Bronchial epithelial cell (primary cell): ENCODE results near the gene SEPTIN7. TPM values are rescaled to one million over a fixed set of nuclear protein-coding genes. Genes with fewer than 3 reads are reported as not detected.
A peak's percentile ranks its signal among the peaks of the same experiment; 100 is the strongest.

Source experiments
- DNase-seq: peaks from one replicate; pipeline ENCODE4 v3.0.0-alpha.2; 2010; ENCODE audit warnings: low read depth
- FAIRE-seq: peaks from 2 replicates; lab custom pipeline; 2011; peaks lifted over from hg19 to GRCh38; lab: Jason Lieb, UNC
- H3K27me3 ChIP-seq: 2 replicates; pipeline ENCODE4 v1.5.1; 2011; ENCODE audit warnings: low read length; ENCODE audit not compliant: control insufficient read depth, insufficient read depth
- H3K36me3 ChIP-seq: 2 replicates; pipeline ENCODE4 v1.5.1; 2011; ENCODE audit warnings: low read length; ENCODE audit not compliant: control insufficient read depth, insufficient read depth
- H3K4me3 ChIP-seq: 2 replicates; pipeline ENCODE4 v1.5.1; 2011; ENCODE audit warnings: mild to moderate bottlenecking, low read depth, low read length, control low read depth
- total RNA-seq: library from RNA; depleted of rRNA; stranded (reverse); fragments of >200 nt; gene quantifications from 2 replicates; pipeline ENCODE4 v1.2.1, GENCODE V29; 2014
- TF ChIP-seq, protein P1 (sequence below): IDR thresholded peaks from 2 replicates; pipeline ENCODE4 v1.5.1; 2011; ENCODE audit warnings: mild to moderate bottlenecking, moderate library complexity, low read length, control low read depth, inconsistent platforms; ENCODE audit not compliant: insufficient read depth, severe bottlenecking

SEPTIN7 gene
- total RNA-seq, 1 donor from 2014 or later = 65.0 TPM

DNA sequence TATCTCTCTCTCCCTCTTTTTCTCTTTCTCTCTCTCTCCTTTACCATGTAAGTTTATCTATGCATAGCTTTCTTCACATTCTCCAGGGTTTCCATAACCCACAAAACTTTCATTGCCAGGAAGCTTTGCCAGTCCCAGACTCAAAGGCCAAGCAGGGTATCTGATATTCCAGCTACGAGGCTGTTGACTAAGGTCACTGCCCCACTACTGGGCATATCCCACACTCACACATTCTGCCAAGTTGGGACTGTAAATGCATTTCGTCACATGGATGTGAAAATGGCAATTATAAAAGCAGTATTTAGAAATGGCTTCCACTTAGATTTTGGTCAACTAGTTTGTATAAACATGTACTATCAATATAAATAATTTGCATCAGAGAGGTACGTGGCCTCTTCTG, 43.3 kb upstream of the SEPTIN7 start:
- DNase-seq (no peak), FAIRE-seq (no peak)
- no peaks in the 10 kb centered on the region for H3K36me3 ChIP-seq
- H3K27me3 ChIP-seq = no peaks in the 10 kb centered on the region
- no peak overlapping the region for H3K4me3 ChIP-seq
- TF ChIP-seq, protein P1, sequence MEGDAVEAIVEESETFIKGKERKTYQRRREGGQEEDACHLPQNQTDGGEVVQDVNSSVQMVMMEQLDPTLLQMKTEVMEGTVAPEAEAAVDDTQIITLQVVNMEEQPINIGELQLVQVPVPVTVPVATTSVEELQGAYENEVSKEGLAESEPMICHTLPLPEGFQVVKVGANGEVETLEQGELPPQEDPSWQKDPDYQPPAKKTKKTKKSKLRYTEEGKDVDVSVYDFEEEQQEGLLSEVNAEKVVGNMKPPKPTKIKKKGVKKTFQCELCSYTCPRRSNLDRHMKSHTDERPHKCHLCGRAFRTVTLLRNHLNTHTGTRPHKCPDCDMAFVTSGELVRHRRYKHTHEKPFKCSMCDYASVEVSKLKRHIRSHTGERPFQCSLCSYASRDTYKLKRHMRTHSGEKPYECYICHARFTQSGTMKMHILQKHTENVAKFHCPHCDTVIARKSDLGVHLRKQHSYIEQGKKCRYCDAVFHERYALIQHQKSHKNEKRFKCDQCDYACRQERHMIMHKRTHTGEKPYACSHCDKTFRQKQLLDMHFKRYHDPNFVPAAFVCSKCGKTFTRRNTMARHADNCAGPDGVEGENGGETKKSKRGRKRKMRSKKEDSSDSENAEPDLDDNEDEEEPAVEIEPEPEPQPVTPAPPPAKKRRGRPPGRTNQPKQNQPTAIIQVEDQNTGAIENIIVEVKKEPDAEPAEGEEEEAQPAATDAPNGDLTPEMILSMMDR = no peak

DNA sequence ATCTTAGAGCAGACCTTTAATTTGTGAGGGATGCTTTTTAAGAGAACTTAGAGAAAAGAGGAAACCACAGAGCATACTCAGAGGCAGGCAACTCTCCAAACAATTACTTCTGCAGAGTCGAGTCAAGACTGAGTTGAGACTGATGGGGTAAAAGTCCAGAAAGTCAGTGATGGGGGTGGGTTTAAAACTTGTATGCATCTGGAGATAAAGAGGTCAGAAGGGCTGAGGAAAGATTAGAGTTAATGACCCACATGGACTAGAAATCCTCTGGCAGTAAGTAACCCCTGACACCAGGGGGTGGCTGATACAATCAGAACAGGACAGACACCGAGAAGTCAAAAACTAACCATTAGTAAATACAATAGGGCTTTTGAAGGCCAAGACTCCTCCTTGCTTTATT, 42.4 kb upstream of the SEPTIN7 start:
- FAIRE-seq (no peak), DNase-seq (no peak)
- TF ChIP-seq, protein P1 = no peak
- Histone ChIP-seq H3K27me3 (no peaks in the 10 kb centered on the region), H3K36me3 (no peaks in the 10 kb centered on the region), H3K4me3 (no peak overlapping the region)

DNA sequence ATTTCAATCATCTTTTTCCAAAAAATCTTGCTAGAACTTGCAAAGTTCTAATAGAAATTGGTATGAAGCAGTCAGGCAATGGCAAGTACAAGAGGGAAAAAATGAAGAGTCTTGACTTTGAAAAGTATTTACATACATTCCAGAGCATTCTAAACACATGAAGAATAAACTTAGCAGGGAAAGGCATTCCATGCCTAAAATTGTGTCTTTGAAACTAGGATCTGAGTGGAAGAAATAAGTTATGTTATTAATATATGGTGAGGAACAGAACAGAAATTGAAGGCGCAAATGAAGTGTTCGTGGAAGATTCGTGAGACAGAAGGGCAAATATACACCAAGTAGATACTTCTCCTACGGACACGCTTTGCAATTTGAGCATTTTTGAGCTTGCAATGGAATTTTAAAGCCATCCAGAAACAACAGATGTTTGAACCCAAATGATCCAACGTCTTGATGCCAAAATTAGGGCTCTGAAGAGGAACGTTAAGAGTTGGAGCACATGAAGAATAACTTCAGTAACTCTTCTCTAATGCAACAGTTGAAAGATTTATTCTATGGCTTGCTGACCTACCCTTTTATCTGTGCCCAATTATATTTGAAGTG, 40.6 kb upstream of the SEPTIN7 start:
- TF ChIP-seq, protein P1 = no peak
- Histone ChIP-seq H3K4me3 (no peak overlapping the region), H3K36me3 (no peaks in the 10 kb centered on the region), H3K27me3 (no peaks in the 10 kb centered on the region)
- no peak for DNase-seq
- FAIRE-seq = no peak

DNA sequence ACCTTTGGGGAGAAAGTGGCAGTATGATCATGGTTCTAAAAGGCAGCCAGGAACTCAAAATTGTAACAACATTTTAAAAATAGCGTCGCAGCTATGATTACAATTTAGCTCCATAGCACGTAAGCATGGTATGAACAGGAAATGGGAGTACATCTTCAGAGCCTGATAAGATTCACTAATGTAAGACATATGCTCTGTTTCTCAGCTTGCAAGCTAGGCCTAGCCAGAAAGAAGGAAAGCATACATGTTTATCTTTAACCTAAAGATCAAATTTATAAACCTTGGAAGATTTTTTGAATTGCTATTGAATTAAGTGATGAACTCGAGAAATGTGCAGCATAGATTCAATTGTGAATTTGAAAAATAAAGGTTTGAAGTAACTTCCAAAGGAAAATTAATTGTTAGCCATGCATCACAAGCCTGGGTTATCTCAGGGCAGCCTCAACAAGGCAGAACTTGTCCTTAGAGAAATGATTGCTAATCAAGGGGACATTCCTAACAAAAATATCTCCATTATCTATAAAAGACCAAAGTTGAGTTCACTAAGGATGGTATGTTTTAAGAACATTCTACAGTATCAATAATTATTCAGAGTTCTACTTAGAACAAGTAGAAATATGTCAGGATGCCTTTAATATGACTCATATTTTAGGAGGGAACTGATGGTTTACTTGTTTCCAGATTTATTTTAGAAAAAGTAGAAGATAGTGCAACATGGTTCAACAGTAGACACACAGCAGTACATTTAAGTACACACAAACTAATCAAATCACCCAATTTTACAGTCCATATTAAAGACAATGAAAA, 38.8 kb upstream of the SEPTIN7 start:
- Histone ChIP-seq H3K36me3 (no peaks in the 10 kb centered on the region), H3K27me3 (no peaks in the 10 kb centered on the region), H3K4me3 (no peak overlapping the region)
- TF ChIP-seq, protein P1 = no peak
- peak; percentile 49 for DNase-seq
- no peak for FAIRE-seq

DNA sequence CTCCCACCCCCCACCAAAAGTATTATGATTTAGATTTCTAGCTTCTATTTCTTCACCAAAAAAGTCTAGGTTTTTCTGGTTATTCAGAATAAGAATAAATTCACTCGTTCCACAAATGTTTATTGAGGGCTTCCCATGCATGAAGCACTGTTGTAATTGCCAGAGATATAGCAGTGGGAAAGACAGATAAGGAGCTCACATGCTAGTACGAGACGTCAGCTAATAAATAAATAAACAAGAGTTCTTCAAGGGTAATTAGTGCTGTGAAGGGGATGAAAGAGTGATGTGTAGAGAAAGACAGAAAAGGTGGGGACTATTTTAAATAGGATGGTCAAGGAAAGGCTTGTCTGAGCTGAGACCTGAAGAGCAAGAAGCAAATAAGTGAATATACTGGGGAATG, 38.1 kb upstream of the SEPTIN7 start:
- H3K27me3 ChIP-seq = no peaks in the 10 kb centered on the region
- TF ChIP-seq, protein P1 = no peak
- H3K4me3 ChIP-seq = no peak overlapping the region
- FAIRE-seq (no peak), DNase-seq (no peak)
- no peaks in the 10 kb centered on the region for H3K36me3 ChIP-seq
